OCI-LY1 (cell line): ENCODE data around the gene MSX1.

Source experiments
- H2AFZ ChIP-seq: fragments of 200-600 bp; sonication (generic), shearing (Covaris generic); 2 replicates; pipeline ENCODE4 v1.6.0; 2014; ENCODE audit warnings: antibody characterized with exemption, mild to moderate bottlenecking, low read length
- H3F3A ChIP-seq: fragments of 200-600 bp; sonication (generic), shearing (Covaris generic); 2 replicates; pipeline ENCODE4 v1.6.0; 2014; ENCODE audit warnings: mild to moderate bottlenecking, antibody characterized with exemption, low read length, moderate library complexity; ENCODE audit not compliant: insufficient read depth
- H3K27ac ChIP-seq: fragments of 200-600 bp; sonication (generic); 2 replicates; pipeline ENCODE4 v1.5.1; 2014; ENCODE audit warnings: low read length, mixed run types, mild to moderate bottlenecking, low read depth; ENCODE audit not compliant: poor library complexity, severe bottlenecking
- H3K27me3 ChIP-seq: fragments of 200-600 bp; sonication (generic); 2 replicates; pipeline ENCODE4 v1.6.0; 2014; ENCODE audit warnings: antibody characterized with exemption, mild to moderate bottlenecking, low read length, moderate library complexity; ENCODE audit not compliant: insufficient read depth
- H3K36me3 ChIP-seq: fragments of 200-600 bp; sonication (generic); 2 replicates; pipeline ENCODE4 v1.6.1; 2014; ENCODE audit warnings: mild to moderate bottlenecking, antibody characterized with exemption, low read length, moderate library complexity, mixed read lengths; ENCODE audit not compliant: insufficient read depth
- H3K4me1 ChIP-seq: fragments of 200-600 bp; sonication (generic); 2 replicates; pipeline ENCODE4 v1.5.1; 2014; ENCODE audit warnings: mild to moderate bottlenecking, low read length, moderate library complexity; ENCODE audit not compliant: insufficient read depth, severe bottlenecking
- H3K4me2 ChIP-seq: fragments of 200-600 bp; sonication (generic), shearing (Covaris generic); 2 replicates; pipeline ENCODE4 v1.6.1; 2014; ENCODE audit warnings: low read length
- H3K4me3 ChIP-seq: fragments of 200-600 bp; sonication (generic); 2 replicates; pipeline ENCODE4 v1.5.1; 2014; ENCODE audit warnings: low read length, low read depth, mild to moderate bottlenecking, mixed read lengths; ENCODE audit not compliant: poor library complexity, severe bottlenecking
- H3K79me2 ChIP-seq: fragments of 200-600 bp; shearing (Covaris generic); 2 replicates; pipeline ENCODE4 v1.6.1; 2016; ENCODE audit warnings: mixed run types, low read length, mixed read lengths; ENCODE audit not compliant: insufficient read depth
- H3K9ac ChIP-seq: fragments of 200-600 bp; sonication (generic), shearing (Covaris generic); 2 replicates; pipeline ENCODE4 v1.6.1; 2014; ENCODE audit warnings: mild to moderate bottlenecking, low read length, mixed read lengths
- H3K9me2 ChIP-seq: fragments of 200-600 bp; sonication (generic), shearing (Covaris generic); 2 replicates; pipeline ENCODE4 v1.6.1; 2014; ENCODE audit warnings: low read depth, mild to moderate bottlenecking, low read length, mixed read lengths
- H3K9me3 ChIP-seq: fragments of 200-600 bp; shearing (Covaris generic); 2 replicates; pipeline ENCODE4 v1.6.1; 2014; ENCODE audit warnings: low read length, mixed read lengths
- H4K20me1 ChIP-seq: fragments of 200-600 bp; sonication (generic), shearing (Covaris generic); 2 replicates; pipeline ENCODE4 v1.6.0; 2016; ENCODE audit warnings: mild to moderate bottlenecking, low read length; ENCODE audit not compliant: insufficient read depth
- EZH2 ChIP-seq: fragments of 200-600 bp; sonication (generic), shearing (Covaris generic); IDR thresholded peaks from 2 replicates; pipeline ENCODE4 v1.8.0; 2017; ENCODE audit warnings: borderline replicate concordance, mixed run types, mild to moderate bottlenecking, antibody characterized with exemption, low read length, moderate library complexity, mixed read lengths
- TF ChIP-seq, protein P1 (sequence below): fragments of 200-600 bp; sonication (generic), shearing (Covaris generic); IDR thresholded peaks from 2 replicates; pipeline ENCODE4 v1.5.1; 2017; ENCODE audit warnings: mild to moderate bottlenecking, antibody characterized with exemption, low read length, moderate library complexity, mixed read lengths

Gene MSX1

DNA sequence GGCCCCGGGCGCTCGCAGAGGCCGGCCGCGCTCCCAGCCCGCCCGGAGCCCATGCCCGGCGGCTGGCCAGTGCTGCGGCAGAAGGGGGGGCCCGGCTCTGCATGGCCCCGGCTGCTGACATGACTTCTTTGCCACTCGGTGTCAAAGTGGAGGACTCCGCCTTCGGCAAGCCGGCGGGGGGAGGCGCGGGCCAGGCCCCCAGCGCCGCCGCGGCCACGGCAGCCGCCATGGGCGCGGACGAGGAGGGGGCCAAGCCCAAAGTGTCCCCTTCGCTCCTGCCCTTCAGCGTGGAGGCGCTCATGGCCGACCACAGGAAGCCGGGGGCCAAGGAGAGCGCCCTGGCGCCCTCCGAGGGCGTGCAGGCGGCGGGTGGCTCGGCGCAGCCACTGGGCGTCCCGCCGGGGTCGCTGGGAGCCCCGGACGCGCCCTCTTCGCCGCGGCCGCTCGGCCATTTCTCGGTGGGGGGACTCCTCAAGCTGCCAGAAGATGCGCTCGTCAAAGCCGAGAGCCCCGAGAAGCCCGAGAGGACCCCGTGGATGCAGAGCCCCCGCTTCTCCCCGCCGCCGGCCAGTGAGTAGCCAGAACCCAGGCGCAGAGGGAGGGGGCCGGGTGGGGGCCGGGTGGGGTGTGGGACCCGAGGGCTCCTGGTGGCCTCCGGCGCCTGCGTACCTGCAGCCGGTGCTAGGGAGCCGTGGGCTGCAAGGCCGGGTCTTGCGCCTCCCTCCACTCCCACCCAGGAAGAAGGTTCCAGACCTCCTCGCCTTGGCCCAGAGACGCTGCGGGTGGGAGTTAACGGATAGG is 534 bp downstream of the MSX1 start:
- Histone ChIP-seq H3K9me3 (no peaks in the 10 kb centered on the region), H2AFZ (no peak overlapping the region), H4K20me1 (no peaks in the 10 kb centered on the region), H3K9me2 (no peaks in the 10 kb centered on the region), H3K4me3 (peak overlapping the region; percentile 64), H3K27ac (no peak overlapping the region), H3K4me1 (peaks cover 14% of the 10 kb centered on the region), H3K79me2 (no peaks in the 10 kb centered on the region), H3K4me2 (peak overlapping the region; percentile 74), H3F3A (no peaks in the 10 kb centered on the region), H3K27me3 (no peaks in the 10 kb centered on the region), H3K36me3 (no peaks in the 10 kb centered on the region), H3K9ac (peak overlapping the region; percentile 46; the same call in 1 of the 2 replicates)
- no peak for TF ChIP-seq EZH2
- TF ChIP-seq, protein P1, sequence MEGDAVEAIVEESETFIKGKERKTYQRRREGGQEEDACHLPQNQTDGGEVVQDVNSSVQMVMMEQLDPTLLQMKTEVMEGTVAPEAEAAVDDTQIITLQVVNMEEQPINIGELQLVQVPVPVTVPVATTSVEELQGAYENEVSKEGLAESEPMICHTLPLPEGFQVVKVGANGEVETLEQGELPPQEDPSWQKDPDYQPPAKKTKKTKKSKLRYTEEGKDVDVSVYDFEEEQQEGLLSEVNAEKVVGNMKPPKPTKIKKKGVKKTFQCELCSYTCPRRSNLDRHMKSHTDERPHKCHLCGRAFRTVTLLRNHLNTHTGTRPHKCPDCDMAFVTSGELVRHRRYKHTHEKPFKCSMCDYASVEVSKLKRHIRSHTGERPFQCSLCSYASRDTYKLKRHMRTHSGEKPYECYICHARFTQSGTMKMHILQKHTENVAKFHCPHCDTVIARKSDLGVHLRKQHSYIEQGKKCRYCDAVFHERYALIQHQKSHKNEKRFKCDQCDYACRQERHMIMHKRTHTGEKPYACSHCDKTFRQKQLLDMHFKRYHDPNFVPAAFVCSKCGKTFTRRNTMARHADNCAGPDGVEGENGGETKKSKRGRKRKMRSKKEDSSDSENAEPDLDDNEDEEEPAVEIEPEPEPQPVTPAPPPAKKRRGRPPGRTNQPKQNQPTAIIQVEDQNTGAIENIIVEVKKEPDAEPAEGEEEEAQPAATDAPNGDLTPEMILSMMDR: no peak

DNA sequence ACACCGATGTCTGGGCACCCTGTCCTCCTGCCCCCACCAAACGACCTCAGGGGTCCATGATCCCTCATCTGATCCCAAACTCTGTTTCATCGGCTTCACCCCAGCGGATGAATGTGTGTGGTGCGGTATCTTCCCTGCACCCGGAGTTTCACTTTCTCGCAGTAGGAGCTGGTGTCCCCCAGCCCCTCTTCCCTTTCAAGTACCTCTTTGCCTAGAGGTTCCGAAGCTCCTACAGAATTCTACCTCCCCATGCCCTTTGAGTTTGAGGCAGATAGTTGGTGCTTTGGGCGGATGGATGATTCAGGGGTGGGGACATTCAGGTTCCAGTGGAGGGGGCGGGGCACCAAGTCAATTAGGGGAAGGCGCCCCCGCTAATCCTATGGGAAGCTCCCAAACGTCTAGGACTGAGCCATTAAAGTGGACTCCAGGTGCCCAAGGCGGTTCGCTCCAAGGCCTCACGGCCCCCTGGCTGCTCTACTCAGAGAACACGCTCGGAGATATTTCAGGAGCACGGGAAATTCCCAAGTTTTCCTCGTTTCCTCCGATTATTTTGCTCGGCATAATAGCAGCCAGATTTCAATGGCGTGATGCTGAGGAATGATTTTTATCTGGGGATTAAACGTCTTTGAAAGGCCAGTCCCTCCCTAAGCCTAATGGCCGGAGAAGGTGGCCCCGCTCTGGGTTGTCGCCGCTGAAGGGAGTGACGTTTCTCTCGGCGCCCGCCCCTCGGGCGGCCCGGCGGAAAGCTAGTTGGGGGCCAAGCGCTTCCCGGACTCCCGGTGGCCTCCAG is 1.3 kb downstream of the MSX1 start:
- no peaks in the 10 kb centered on the region for H3K27me3 ChIP-seq
- 0 out of 2 replicates have a peak overlapping the region, but pooled peaks have one; percentile 74 for H3K4me2 ChIP-seq
- no peak overlapping the region for H3K9ac ChIP-seq

DNA sequence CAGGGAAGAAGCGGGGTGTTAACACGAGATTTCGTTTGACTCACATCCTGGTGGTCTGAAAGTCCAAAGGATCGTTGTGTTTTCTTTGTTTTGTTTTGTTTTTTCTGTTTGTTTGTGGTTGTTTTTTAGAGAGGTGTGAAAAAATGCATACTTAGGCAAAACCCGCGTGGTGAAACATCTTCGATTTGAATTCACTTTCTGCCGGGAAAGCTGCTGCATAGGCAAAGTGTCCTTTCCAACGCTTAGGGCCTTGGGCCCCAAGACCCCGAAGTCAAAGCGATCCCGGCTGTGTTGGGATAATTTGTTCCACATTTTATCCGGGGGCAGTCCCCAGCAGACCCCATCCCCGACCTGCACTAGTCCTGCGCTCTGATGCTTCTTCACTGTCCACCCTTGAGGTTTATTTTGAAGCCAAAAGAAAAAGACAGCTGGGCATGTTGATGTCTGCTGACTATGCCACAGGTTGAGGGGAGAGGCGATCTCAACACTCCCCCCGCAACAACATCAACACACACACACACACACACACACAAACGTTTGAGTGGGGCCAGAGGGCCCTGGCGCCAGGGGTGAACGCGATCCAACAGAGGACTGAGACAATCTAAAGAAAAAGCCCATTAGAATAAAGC is 2.0 kb downstream of the MSX1 start:
- Histone ChIP-seq H3K4me2 (no peak overlapping the region), H3F3A (no peaks in the 10 kb centered on the region), H3K9ac (no peak overlapping the region), H3K4me1 (peaks cover 14% of the 10 kb centered on the region), H3K9me2 (no peaks in the 10 kb centered on the region), H3K27ac (no peak overlapping the region), H4K20me1 (no peaks in the 10 kb centered on the region), H3K79me2 (no peaks in the 10 kb centered on the region), H3K4me3 (no peak overlapping the region), H3K9me3 (no peaks in the 10 kb centered on the region), H3K36me3 (no peaks in the 10 kb centered on the region), H2AFZ (no peak overlapping the region), H3K27me3 (no peaks in the 10 kb centered on the region)
- TF ChIP-seq, protein P1: no peak
- TF ChIP-seq EZH2: no peak

More for the DNA sequence above, 1.3 kb downstream of the MSX1 start:
- no peaks in the 10 kb centered on the region for H3F3A ChIP-seq
- no peak overlapping the region for H2AFZ ChIP-seq
- H3K36me3 ChIP-seq: no peaks in the 10 kb centered on the region
- H3K79me2 ChIP-seq: no peaks in the 10 kb centered on the region
- no peaks in the 10 kb centered on the region for H3K9me3 ChIP-seq
- H3K27ac ChIP-seq: no peak overlapping the region
- no peaks in the 10 kb centered on the region for H3K9me2 ChIP-seq
- H4K20me1 ChIP-seq: no peaks in the 10 kb centered on the region
- peaks cover 14% of the 10 kb centered on the region for H3K4me1 ChIP-seq
- peak overlapping the region; percentile 64 for H3K4me3 ChIP-seq
- TF ChIP-seq, protein P1: no peak
- TF ChIP-seq EZH2: no peak
